Activated CD8-positive, alpha-beta T cell treated with anti-CD3 and anti-CD28 coated beads for 36 hours (primary cell): ENCODE data around the gene IQCE. TPM values are rescaled to one million over a fixed set of nuclear protein-coding genes. Genes with fewer than 3 reads are reported as not detected.

ENCODE experiments used
- ATAC-seq: fragments of 200-7000 bp; cut with Tn5 transposase; one replicate; pipeline ENCODE4 v1.10.0; 2021; ENCODE audit warnings: mild to moderate bottlenecking, moderate library complexity
- CTCF ChIA-PET: fragments of 350-600 bp; sonication (Branson Sonifier 250); formaldehyde crosslinking; loops from one replicate; lab custom pipeline; 2021; ENCODE audit warnings: antibody characterized with exemption; lab: Charles Lee
- POLR2A ChIA-PET: fragments of 350-600 bp; sonication (Branson Sonifier 250); formaldehyde crosslinking; loops from one replicate; lab custom pipeline; 2021; ENCODE audit warnings: antibody characterized with exemption; lab: Charles Lee
- DNase-seq: peaks from one replicate; pipeline ENCODE4 v3.0.0-alpha.2; 2020
- H3K27ac Mint-ChIP-seq: one replicate; pipeline ENCODE4 v1.8.0; 2021; ENCODE audit warnings: mild to moderate bottlenecking, mixed read lengths
- H3K27me3 Mint-ChIP-seq: one replicate; pipeline ENCODE4 v1.8.0; 2021; ENCODE audit warnings: mixed read lengths
- H3K36me3 Mint-ChIP-seq: one replicate; pipeline ENCODE4 v1.8.0; 2021; ENCODE audit warnings: low read depth, mixed read lengths
- H3K4me1 Mint-ChIP-seq: one replicate; pipeline ENCODE4 v1.8.0; 2021; ENCODE audit warnings: low read depth, mixed read lengths
- H3K4me3 Mint-ChIP-seq: one replicate; pipeline ENCODE4 v1.8.0; 2021; ENCODE audit warnings: mild to moderate bottlenecking, moderate library complexity, mixed read lengths
- H3K9me3 Mint-ChIP-seq: one replicate; pipeline ENCODE4 v1.8.0; 2021; ENCODE audit warnings: mixed read lengths
- intact Hi-C: fragments of 100-400 bp; cut with micrococcal nuclease; formaldehyde crosslinking; loops from one replicate; pipeline ENCODE4 v1.10.0; 2022
- total RNA-seq, 2 experiments: library from RNA; stranded (reverse); gene quantifications; one replicate each; pipeline ENCODE4 v1.2.3, GENCODE V29; 2021
- TF ChIP-seq, protein P1 (sequence below): fragments of 200-600 bp; IDR thresholded peaks from one replicate; pipeline ENCODE4 v1.8.0; 2022; ENCODE audit warnings: antibody characterized with exemption, mild to moderate bottlenecking

The IQCE gene
- total RNA-seq, 2 experiments from 2014 or later = 4.0 to 4.3 TPM

DNA sequence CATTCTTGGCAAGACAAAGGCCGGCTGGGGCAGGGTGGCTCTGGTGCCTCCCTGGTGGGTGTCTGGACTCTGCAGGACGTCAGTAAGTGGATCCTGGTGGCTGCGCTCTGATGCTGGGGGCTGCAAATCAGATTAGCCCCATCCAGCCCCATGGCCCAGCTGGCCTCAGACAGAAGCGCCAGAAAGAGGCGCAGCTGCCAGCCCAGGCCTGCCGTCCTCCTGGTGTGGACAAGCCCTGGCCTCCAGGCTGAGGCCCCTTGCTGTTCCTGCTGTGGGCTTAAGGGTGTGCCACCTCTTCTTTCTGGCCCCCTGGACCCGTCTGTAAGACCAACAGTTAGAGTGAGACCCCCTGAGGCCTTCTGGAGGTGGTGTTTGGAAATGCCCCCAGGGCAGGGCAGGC is 45.1 kb upstream of the IQCE start:
- Mint-ChIP-seq H3K9me3 (no peaks in the 10 kb centered on the region), H3K27me3 (no peaks in the 10 kb centered on the region), H3K4me3 (no peak overlapping the region), H3K27ac (no peak overlapping the region), H3K4me1 (peaks cover 58% of the 10 kb centered on the region), H3K36me3 (no peaks in the 10 kb centered on the region)
- ChIA-PET CTCF (no interaction called here), POLR2A (no interaction called here)
- intact Hi-C loops = no loop called here
- DNase-seq = no peak
- TF ChIP-seq, protein P1, sequence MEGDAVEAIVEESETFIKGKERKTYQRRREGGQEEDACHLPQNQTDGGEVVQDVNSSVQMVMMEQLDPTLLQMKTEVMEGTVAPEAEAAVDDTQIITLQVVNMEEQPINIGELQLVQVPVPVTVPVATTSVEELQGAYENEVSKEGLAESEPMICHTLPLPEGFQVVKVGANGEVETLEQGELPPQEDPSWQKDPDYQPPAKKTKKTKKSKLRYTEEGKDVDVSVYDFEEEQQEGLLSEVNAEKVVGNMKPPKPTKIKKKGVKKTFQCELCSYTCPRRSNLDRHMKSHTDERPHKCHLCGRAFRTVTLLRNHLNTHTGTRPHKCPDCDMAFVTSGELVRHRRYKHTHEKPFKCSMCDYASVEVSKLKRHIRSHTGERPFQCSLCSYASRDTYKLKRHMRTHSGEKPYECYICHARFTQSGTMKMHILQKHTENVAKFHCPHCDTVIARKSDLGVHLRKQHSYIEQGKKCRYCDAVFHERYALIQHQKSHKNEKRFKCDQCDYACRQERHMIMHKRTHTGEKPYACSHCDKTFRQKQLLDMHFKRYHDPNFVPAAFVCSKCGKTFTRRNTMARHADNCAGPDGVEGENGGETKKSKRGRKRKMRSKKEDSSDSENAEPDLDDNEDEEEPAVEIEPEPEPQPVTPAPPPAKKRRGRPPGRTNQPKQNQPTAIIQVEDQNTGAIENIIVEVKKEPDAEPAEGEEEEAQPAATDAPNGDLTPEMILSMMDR = no peak
- no peak for ATAC-seq

DNA sequence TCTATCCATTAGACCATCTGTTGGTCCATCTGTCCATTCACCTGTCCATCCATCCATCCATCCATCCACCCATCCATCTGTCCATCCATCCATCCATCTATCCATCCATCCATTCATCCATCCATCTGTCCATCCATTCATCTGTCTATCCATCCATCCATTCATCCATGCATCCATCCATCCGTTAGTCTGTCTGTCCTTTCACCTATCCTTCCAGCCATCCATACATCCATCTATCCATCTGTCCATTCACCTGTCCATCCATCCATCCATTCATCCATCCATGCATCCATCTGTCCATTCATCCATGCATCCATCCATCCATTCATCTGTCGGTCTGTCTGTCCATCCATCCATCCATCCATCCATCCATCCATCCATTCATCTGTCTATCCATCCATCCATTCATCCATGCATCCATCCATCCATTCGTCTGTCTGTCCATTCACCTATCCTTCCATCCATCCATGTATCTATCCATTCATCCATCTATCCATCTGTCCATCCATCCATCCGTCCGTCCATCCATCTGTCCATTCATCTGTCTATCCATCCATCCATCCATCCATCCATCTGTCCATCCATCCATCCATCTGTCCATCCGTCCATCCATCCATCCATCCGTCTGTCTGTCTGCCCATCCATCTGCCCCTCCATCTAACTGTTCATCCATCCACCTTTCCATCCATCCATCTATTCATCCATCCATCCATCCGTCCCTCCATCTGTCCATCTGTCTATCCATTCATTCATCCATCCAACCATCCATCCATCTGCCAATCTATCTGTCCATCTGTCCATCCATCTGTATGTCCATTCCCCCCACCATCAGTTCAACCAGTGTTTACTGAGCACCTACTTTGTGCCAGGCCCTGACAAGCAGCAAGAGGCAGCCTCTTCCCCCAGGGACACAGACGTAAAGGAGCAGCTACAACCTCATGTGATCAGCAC is 44.0 kb upstream of the IQCE start:
- Mint-ChIP-seq H3K27ac (no peak overlapping the region), H3K9me3 (no peaks in the 10 kb centered on the region), H3K4me3 (no peak overlapping the region), H3K36me3 (no peaks in the 10 kb centered on the region), H3K4me1 (peaks cover 50% of the 10 kb centered on the region), H3K27me3 (no peaks in the 10 kb centered on the region)
- TF ChIP-seq, protein P1 = no peak
- POLR2A ChIA-PET = no interaction called here
- DNase-seq (no peak), ATAC-seq (no peak)
- CTCF ChIA-PET = no interaction called here
- intact Hi-C loops = no loop called here

DNA sequence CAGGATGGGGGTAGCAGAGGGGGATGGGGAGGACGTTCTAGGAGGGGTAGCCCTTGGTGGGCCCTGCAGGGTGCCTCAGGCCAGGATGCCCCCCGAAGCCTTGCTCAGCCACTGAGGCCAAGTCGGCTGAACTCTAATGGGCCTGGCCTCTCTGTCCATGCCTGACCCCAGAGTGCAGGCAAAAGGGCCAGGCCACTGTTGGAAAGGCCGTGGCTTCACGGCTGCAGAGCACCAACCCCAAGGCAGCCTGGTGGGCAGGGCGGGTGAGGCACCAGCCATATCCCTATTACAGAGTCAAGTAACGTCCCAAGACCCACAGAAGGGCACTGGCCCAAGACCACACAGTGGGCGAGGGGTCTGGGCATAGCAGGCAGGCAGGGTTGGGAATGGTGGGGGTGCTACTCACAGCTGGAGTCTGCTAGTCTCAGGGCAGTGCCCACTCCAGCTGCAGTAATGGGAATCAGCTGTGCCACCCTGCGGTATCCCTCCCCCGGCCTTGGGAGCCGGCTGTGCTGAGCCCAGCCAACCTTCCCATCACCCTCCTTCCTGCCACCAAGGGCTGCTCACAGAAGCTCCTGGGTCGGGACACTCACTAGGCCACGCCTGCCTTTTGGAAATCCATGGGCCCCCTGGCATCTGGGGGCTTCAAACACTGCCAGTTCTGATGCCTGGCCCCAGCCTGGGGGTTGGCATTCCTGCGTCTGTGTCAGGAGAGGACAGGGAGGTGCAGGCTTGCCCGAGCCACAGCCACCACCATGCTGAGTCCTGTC is 43.2 kb upstream of the IQCE start:
- no peak overlapping the region for H3K27ac Mint-ChIP-seq
- DNase-seq = no peak
- H3K9me3 Mint-ChIP-seq = no peaks in the 10 kb centered on the region
- intact Hi-C loops = no loop called here
- ATAC-seq = no peak
- TF ChIP-seq, protein P1 = no peak
- CTCF ChIA-PET = no interaction called here
- H3K4me3 Mint-ChIP-seq = no peak overlapping the region
- no peaks in the 10 kb centered on the region for H3K36me3 Mint-ChIP-seq
- peaks cover 43% of the 10 kb centered on the region for H3K4me1 Mint-ChIP-seq
- POLR2A ChIA-PET = no interaction called here
- H3K27me3 Mint-ChIP-seq = no peaks in the 10 kb centered on the region

GRCh38 chr7:2516194-2516555 is 42.6 kb upstream of the IQCE start:
- no peak for DNase-seq
- no peak overlapping the region for H3K4me3 Mint-ChIP-seq
- H3K27ac Mint-ChIP-seq = no peak overlapping the region
- no peaks in the 10 kb centered on the region for H3K9me3 Mint-ChIP-seq
- H3K27me3 Mint-ChIP-seq = no peaks in the 10 kb centered on the region
- H3K4me1 Mint-ChIP-seq = peaks cover 38% of the 10 kb centered on the region
- TF ChIP-seq, protein P1 = no peak
- ATAC-seq = no peak
- intact Hi-C loops = no loop called here
- ChIA-PET CTCF (no interaction called here), POLR2A (interaction anchor here (0.5 kb wide), 1 partner anchor 102 kb away, joined by 3 read pairs; no protein-coding TSS in a partner anchor)
- H3K36me3 Mint-ChIP-seq = peaks cover 2% of the 10 kb centered on the region
